HL-60 (cell line): Measurements from ENCODE around the gene IL1RN.

ENCODE experiments used
- POLR2AphosphoS5 ChIP-seq: IDR thresholded peaks from 2 replicates; pipeline ENCODE4 v1.6.1; 2012; ENCODE audit warnings: low read depth
- SPI1 ChIP-seq: IDR thresholded peaks from 2 replicates; pipeline ENCODE4 v1.6.1; 2012; ENCODE audit warnings: low read depth, mild to moderate bottlenecking, borderline replicate concordance
- TF ChIP-seq, protein P1 (sequence below): IDR thresholded peaks from one replicate; pipeline ENCODE4 v1.5.1; 2011; ENCODE audit warnings: low read length, control low read depth, inconsistent platforms; ENCODE audit not compliant: insufficient read depth

- TF ChIP-seq, protein P1, sequence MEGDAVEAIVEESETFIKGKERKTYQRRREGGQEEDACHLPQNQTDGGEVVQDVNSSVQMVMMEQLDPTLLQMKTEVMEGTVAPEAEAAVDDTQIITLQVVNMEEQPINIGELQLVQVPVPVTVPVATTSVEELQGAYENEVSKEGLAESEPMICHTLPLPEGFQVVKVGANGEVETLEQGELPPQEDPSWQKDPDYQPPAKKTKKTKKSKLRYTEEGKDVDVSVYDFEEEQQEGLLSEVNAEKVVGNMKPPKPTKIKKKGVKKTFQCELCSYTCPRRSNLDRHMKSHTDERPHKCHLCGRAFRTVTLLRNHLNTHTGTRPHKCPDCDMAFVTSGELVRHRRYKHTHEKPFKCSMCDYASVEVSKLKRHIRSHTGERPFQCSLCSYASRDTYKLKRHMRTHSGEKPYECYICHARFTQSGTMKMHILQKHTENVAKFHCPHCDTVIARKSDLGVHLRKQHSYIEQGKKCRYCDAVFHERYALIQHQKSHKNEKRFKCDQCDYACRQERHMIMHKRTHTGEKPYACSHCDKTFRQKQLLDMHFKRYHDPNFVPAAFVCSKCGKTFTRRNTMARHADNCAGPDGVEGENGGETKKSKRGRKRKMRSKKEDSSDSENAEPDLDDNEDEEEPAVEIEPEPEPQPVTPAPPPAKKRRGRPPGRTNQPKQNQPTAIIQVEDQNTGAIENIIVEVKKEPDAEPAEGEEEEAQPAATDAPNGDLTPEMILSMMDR, result peak; percentile 25
- TF ChIP-seq POLR2AphosphoS5 (no peak), SPI1 (no peak)
Observed at GRCh38 chr2:113136828-113137775, 9.7 kb downstream of the IL1RN start.
